Tibial nerve (tissue), 4 donors: Measurements from ENCODE around the gene PADI3. TPM values are rescaled to one million over a fixed set of nuclear protein-coding genes. Genes with fewer than 3 reads are reported as not detected.

Experiments used
- DNase-seq, 2 donors: peaks; one replicate each; pipeline ENCODE4 v3.0.0-alpha.2; 2019; ENCODE audit warnings: low spot score in 2 of 2
- H3K27ac ChIP-seq, 4 donors: fragments of 200-600 bp; sonication (generic) in 3 of 4; one replicate each; pipeline ENCODE4 v1.5.1; 2017 to 2019; ENCODE audit warnings: mild to moderate bottlenecking in 1 of 4
- H3K27me3 ChIP-seq, 2 donors: fragments of 200-600 bp; sonication (generic) in 1 of 2; one replicate each; pipeline versions ENCODE4 v1.5.1 to v1.6.0; 2017 to 2019
- H3K36me3 ChIP-seq, 3 donors: fragments of 200-600 bp; sonication (generic); one replicate each; pipeline ENCODE4 v1.5.1; 2018 to 2019
- H3K4me1 ChIP-seq, 4 donors: fragments of 200-600 bp; sonication (generic) in 3 of 4; one replicate each; pipeline ENCODE4 v1.5.1; 2017 to 2019
- H3K4me3 ChIP-seq, 4 donors: fragments of 200-600 bp; sonication (generic) in 3 of 4; one replicate each; pipeline ENCODE4 v1.5.1; 2017 to 2019; ENCODE audit warnings: mild to moderate bottlenecking in 1 of 4, moderate library complexity in 1 of 4
- H3K9me3 ChIP-seq, 4 donors: fragments of 200-600 bp; sonication (generic) in 3 of 4; one replicate each; pipeline ENCODE4 v1.5.1; 2017 to 2019
- EP300 ChIP-seq, 2 donors: sonication (generic); formaldehyde crosslinking; IDR thresholded peaks; one replicate each; pipeline ENCODE4 v1.6.1; 2017; ENCODE audit warnings: antibody characterized with exemption in 2 of 2, mild to moderate bottlenecking in 1 of 2
- POLR2A ChIP-seq, 2 donors: fragments of 450-650 bp; IDR thresholded peaks; one replicate each; pipeline ENCODE4 v1.6.1; 2017; ENCODE audit warnings: antibody characterized with exemption in 2 of 2, mild to moderate bottlenecking in 2 of 2, moderate library complexity in 2 of 2
- WGBS, 2 donors: methylation state at CpG; one replicate each; pipeline ENCODE4 v1.1.5; 2018; 5-methylcytosine and 5-hydroxymethylcytosine counted together
- total RNA-seq, 4 donors: library from RNA; depleted of rRNA; stranded (reverse); fragments of >200 nt; gene quantifications; one replicate each; pipeline ENCODE4 v1.1.0, GENCODE V29; 2016
- TF ChIP-seq, protein P1 (sequence below), 5 experiments: fragments of 200-600 bp in 3 of 5; fragments of 450-650 bp in 2 of 5; sonication (generic) in 3 of 5; IDR thresholded peaks; one replicate each; pipeline ENCODE4 v1.5.1; 2016 to 2019; ENCODE audit warnings: antibody characterized with exemption in 5 of 5, mild to moderate bottlenecking in 3 of 5, moderate library complexity in 2 of 5

The PADI3 gene
- total RNA-seq, 4 donors from 2014 or later, result not detected

GRCh38 chr1:17228619-17229018 is 20.3 kb upstream of the PADI3 start:
- H3K9me3 ChIP-seq, result no peaks in the 10 kb centered on the region
- H3K36me3 ChIP-seq, result no peaks in the 10 kb centered on the region
- no peak for TF ChIP-seq EP300 (IDR thresholded peaks at IDR 0.05)
- TF ChIP-seq, protein P1, sequence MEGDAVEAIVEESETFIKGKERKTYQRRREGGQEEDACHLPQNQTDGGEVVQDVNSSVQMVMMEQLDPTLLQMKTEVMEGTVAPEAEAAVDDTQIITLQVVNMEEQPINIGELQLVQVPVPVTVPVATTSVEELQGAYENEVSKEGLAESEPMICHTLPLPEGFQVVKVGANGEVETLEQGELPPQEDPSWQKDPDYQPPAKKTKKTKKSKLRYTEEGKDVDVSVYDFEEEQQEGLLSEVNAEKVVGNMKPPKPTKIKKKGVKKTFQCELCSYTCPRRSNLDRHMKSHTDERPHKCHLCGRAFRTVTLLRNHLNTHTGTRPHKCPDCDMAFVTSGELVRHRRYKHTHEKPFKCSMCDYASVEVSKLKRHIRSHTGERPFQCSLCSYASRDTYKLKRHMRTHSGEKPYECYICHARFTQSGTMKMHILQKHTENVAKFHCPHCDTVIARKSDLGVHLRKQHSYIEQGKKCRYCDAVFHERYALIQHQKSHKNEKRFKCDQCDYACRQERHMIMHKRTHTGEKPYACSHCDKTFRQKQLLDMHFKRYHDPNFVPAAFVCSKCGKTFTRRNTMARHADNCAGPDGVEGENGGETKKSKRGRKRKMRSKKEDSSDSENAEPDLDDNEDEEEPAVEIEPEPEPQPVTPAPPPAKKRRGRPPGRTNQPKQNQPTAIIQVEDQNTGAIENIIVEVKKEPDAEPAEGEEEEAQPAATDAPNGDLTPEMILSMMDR (IDR thresholded peaks at IDR 0.05), result no peak
- TF ChIP-seq POLR2A (IDR thresholded peaks at IDR 0.05), result no peak
- 75% methylated on average over 7 of the region's 8 CpGs for WGBS, 2 donors
- DNase-seq, result no peak
- peaks cover 0 to under 1% (median 0%) of the 10 kb centered on the region in 4 donors for H3K4me1 ChIP-seq
- H3K4me3 ChIP-seq, result no peak overlapping the region
- no peak overlapping the region for H3K27ac ChIP-seq
- H3K27me3 ChIP-seq, result no peaks in the 10 kb centered on the region

DNA sequence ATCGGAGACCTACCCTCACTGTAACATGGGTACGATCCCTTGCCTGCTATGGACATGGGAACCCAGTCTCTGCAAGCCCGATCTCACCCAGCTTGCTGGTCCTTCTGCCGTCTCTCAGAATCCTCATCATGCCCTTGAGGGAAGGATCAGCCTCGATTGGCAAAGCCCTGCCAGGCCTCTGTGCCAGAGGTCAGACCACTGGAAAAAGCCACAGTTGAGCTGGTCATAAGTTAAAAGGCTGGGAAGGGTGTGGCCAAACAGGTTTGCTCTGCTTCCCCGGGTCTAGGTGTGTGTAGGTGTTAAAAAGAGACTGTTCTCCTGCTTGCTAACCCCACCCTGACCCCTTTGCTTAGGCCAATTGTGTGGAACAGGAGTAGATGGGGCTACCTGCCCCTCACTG is 19.5 kb upstream of the PADI3 start:
- Histone ChIP-seq H3K27me3 (no peaks in the 10 kb centered on the region), H3K4me1 (peaks cover 0 to 4% (median 0%) of the 10 kb centered on the region in 4 donors), H3K4me3 (no peak overlapping the region), H3K27ac (no peak overlapping the region), H3K9me3 (no peaks in the 10 kb centered on the region), H3K36me3 (no peaks in the 10 kb centered on the region)
- TF ChIP-seq, protein P1 (IDR thresholded peaks at IDR 0.05), result no peak
- TF ChIP-seq POLR2A (IDR thresholded peaks at IDR 0.05) (no peak), EP300 (IDR thresholded peaks at IDR 0.05) (no peak)
- DNase-seq, result no peak
- WGBS, 2 donors, result 33 to 71% methylated on average over 1 to 6 of the region's 6 CpGs

DNA sequence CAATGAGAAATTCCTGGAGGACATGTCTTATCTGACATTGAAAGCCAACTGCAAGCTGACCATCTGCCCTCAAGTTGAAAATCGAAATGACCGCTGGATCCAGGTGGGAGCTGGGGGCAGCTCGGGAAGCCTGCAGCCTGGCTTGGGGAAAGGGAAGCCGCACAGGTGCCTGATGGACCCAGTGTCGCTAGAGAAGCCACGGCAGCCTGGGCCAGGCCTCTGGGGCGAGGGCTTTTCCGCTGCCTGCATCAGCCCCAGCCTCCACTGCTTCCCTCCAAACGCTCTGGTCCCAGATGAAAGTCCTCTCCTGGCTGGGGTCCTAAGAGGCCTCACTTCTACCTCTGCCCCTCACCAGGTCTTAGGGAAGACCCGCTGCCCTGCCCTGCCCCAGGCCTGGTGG is 18.8 kb upstream of the PADI3 start:
- H3K27ac ChIP-seq, result no peak overlapping the region
- H3K36me3 ChIP-seq, result no peaks in the 10 kb centered on the region
- peaks cover 0 to 4% (median 0%) of the 10 kb centered on the region in 4 donors for H3K4me1 ChIP-seq
- WGBS, 2 donors, result 91 to 95% methylated on average over 8 to 10 of the region's 10 CpGs
- no peak for DNase-seq
- H3K4me3 ChIP-seq, result no peak overlapping the region
- H3K9me3 ChIP-seq, result no peaks in the 10 kb centered on the region
- no peak for TF ChIP-seq POLR2A (IDR thresholded peaks at IDR 0.05)
- no peak for TF ChIP-seq EP300 (IDR thresholded peaks at IDR 0.05)
- TF ChIP-seq, protein P1 (IDR thresholded peaks at IDR 0.05), result no peak
- no peaks in the 10 kb centered on the region for H3K27me3 ChIP-seq

- WGBS, 2 donors, result 77 to 92% methylated on average over 8 of the region's 8 CpGs
- Histone ChIP-seq H3K27ac (no peak overlapping the region), H3K4me1 (peaks cover 0 to 4% (median 0%) of the 10 kb centered on the region in 4 donors), H3K27me3 (no peaks in the 10 kb centered on the region), H3K36me3 (no peaks in the 10 kb centered on the region), H3K4me3 (no peak overlapping the region), H3K9me3 (no peaks in the 10 kb centered on the region)
- DNase-seq, result no peak
- TF ChIP-seq EP300 (IDR thresholded peaks at IDR 0.05) (no peak), POLR2A (IDR thresholded peaks at IDR 0.05) (no peak)
- TF ChIP-seq, protein P1 (IDR thresholded peaks at IDR 0.05), result no peak
Observed at GRCh38 chr1:17230671-17231310, 18.1 kb upstream of the PADI3 start.

DNA sequence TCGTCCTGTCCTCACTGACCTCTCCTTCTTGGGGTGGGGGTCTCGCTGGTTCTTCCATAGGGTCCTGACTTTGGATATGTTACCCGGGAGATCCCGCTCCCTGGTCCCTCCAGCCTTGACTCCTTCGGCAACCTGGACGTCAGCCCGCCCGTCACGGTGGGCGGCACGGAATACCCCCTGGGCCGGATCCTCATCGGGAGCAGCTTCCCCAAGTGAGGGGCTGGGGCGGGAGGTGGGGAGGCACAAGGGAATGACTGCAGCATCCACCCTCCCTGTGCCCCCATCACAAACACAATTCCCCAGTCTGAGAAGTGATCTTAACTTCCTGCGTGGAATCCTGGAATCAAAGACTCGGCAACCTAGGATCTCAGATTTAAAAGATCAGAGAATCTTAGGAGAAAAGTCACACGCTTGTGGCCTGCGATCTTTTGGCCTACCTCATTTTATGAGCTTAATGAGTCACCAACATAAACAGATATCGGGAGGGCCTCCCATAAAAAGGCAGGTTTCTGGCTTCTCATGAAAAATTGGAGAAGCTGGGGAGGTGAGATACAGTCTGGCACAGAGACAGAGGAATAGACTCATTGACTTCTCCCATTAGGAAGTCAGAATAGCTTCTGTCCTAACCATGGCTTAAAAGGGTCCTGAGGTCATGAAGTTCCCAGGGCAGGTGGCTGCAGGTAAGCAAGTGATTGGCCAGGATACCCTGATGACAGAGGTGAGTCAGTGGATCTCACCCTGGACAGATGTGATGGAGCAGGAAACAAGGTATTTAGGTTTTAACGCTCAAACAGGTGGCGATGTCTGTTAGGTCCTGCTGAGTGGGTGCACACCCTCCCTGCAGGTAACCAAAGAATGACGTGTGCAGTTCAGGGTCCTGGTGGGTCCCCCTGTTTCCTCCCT is 15.9 kb upstream of the PADI3 start:
- WGBS, 2 donors, result 58 to 67% methylated on average over 13 to 22 of the region's 22 CpGs
- Histone ChIP-seq H3K27me3 (no peaks in the 10 kb centered on the region), H3K36me3 (no peaks in the 10 kb centered on the region), H3K27ac (no peak overlapping the region), H3K9me3 (no peaks in the 10 kb centered on the region), H3K4me1 (peaks cover 0 to 4% (median 0%) of the 10 kb centered on the region in 4 donors), H3K4me3 (no peak overlapping the region)
- TF ChIP-seq POLR2A (IDR thresholded peaks at IDR 0.05), result no peak
- TF ChIP-seq EP300 (IDR thresholded peaks at IDR 0.05), result no peak
- TF ChIP-seq, protein P1 (IDR thresholded peaks at IDR 0.05), result no peak
- DNase-seq, result no peak
